Esophagus muscularis mucosa (tissue), 4 donors: ENCODE data around the gene IQGAP1.

ENCODE experiments used
- CTCF ChIP-seq, 3 experiments: fragments of 200-600 bp in 2 of 3; fragments of 450-650 bp in 1 of 3; sonication (generic) in 2 of 3; IDR thresholded peaks; one replicate each; pipeline ENCODE4 v1.5.1; 2017 to 2019; ENCODE audit warnings: antibody characterized with exemption in 3 of 3, mild to moderate bottlenecking in 2 of 3, moderate library complexity in 1 of 3
- EP300 ChIP-seq: sonication (generic); formaldehyde crosslinking; IDR thresholded peaks from one replicate; pipeline ENCODE4 v1.6.1; 2017; ENCODE audit warnings: antibody characterized with exemption
- POLR2A ChIP-seq: fragments of 450-650 bp; IDR thresholded peaks from one replicate; pipeline ENCODE4 v1.6.1; 2017; ENCODE audit warnings: antibody characterized with exemption, moderate library complexity, mild to moderate bottlenecking, low read depth
- POLR2AphosphoS5 ChIP-seq, 2 donors: sonication (generic); formaldehyde crosslinking; IDR thresholded peaks; one replicate each; pipeline ENCODE4 v1.6.1; 2017; ENCODE audit warnings: antibody characterized with exemption in 2 of 2

DNA sequence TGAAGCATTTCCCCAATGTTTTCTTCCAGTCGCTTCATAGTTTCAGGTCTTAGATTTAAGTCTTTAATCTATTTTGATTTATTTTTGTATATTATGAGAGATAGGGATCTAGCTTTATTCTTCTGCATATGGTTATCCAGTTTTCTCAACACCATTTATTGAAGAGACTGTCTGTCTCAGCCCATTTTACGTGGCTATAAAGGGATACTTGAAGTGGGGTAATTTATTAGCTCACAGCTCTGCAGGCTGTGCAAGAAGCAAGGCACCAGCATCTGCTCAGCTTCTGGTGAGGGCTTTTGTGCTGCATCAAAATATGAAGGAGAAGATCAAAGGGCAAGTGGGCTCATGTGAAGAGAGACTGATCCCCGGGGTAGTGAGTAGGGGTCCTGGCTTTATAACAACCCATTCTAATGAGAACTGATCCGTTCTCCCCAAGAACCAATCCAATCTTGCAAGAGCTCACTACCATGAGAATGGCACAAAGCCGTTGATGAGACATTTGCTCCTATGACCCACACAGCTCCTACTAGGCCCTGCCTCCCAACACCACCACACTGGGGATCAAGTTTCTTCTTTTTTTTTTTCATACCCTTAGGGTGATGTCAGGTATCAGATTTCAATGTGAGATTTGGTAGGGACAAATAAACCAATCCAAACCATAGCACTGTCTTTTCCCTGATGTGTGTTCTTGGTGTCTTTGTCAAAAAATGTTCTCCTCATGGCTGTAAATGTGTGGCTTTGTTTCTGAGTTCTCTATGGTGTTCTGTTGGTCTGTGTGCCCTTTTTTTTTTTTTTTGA lies 63.2 kb downstream of the IQGAP1 start:
- no peak for TF ChIP-seq CTCF (IDR thresholded peaks at IDR 0.05)
- TF ChIP-seq EP300, result no peak
- TF ChIP-seq POLR2A, result no peak
- peak in 1 of 2 donors; percentile 4 for TF ChIP-seq POLR2AphosphoS5 (IDR thresholded peaks at IDR 0.05)
